NCI-H187 (cell line): Measurements from ENCODE around the gene UBE2QL1.
"Not testable (repeated sequence)": the region's sequence is repeated elsewhere in the genome, so short reads cannot be mapped to it uniquely, and the experiment has no call there.

Experiments used
- DNase-seq, 2 experiments: peaks; one replicate each; lab custom pipeline; 2025; lab: John Stamatoyannopoulos, UW

The UBE2QL1 gene

GRCh38 chr5:6497262-6497661 is 48.6 kb downstream of the UBE2QL1 start:
- no peak for DNase-seq

GRCh38 chr5:6498968-6499367 is 50.3 kb downstream of the UBE2QL1 start:
- no peak for DNase-seq

GRCh38 chr5:6501701-6502100 is 53.0 kb downstream of the UBE2QL1 start:
- no peak for DNase-seq

- no peak for DNase-seq
These were observed 53.8 kb downstream of the UBE2QL1 start for GRCh38 chr5:6502421-6502820.

GRCh38 chr5:6503342-6503741 is 54.7 kb downstream of the UBE2QL1 start:
- DNase-seq: no peak

- DNase-seq: no peak
These were observed 56.2 kb downstream of the UBE2QL1 start for GRCh38 chr5:6504677-6505415.

GRCh38 chr5:6505416-6505755 is 56.7 kb downstream of the UBE2QL1 start:
- no peak for DNase-seq

- no peak for DNase-seq
These were observed 57.3 kb downstream of the UBE2QL1 start for GRCh38 chr5:6505783-6506557.

- no peak for DNase-seq
These were observed 58.0 kb downstream of the UBE2QL1 start for GRCh38 chr5:6506611-6507010.

GRCh38 chr5:6508931-6509330 is 60.3 kb downstream of the UBE2QL1 start:
- DNase-seq: no peak

GRCh38 chr5:6510132-6510531 is 61.5 kb downstream of the UBE2QL1 start:
- no peak for DNase-seq

GRCh38 chr5:6510973-6511372 is 62.3 kb downstream of the UBE2QL1 start:
- DNase-seq: no peak

GRCh38 chr5:6515812-6516211 is 67.2 kb downstream of the UBE2QL1 start:
- DNase-seq: not testable (repeated sequence)

- DNase-seq: no peak
These were observed 68.2 kb downstream of the UBE2QL1 start for GRCh38 chr5:6516823-6517222.

- DNase-seq: no peak
These were observed 68.9 kb downstream of the UBE2QL1 start for GRCh38 chr5:6517510-6517909.

- DNase-seq: no peak
These were observed 69.8 kb downstream of the UBE2QL1 start for GRCh38 chr5:6518298-6519057.

GRCh38 chr5:6520201-6520600 is 71.5 kb downstream of the UBE2QL1 start:
- DNase-seq: no peak

GRCh38 chr5:6522331-6522730 is 73.7 kb downstream of the UBE2QL1 start:
- DNase-seq: no peak

- no peak for DNase-seq
These were observed 74.3 kb downstream of the UBE2QL1 start for GRCh38 chr5:6522923-6523322.

GRCh38 chr5:6525422-6525821 is 76.8 kb downstream of the UBE2QL1 start:
- no peak for DNase-seq

- peak; percentile 42 to 47 for DNase-seq
These were observed 77.3 kb downstream of the UBE2QL1 start for GRCh38 chr5:6525910-6526309.

- no peak for DNase-seq
These were observed 79.2 kb downstream of the UBE2QL1 start for GRCh38 chr5:6527749-6528455.
